HAP-1 (cell line): ENCODE results near the gene OSM.

Experiments
- DNase-seq, 2 experiments: peaks; one replicate each; pipeline ENCODE4 v3.0.0-alpha.2; 2016 to 2020; ENCODE audit warnings: low spot score in 2 of 2
- H3K27me3 ChIP-seq: fragments of 250-450 bp; sonication (Bioruptor Pico); 2 replicates; pipeline ENCODE4 v1.5.1; 2020; ENCODE audit warnings: low read depth, mild to moderate bottlenecking, moderate library complexity
- H3K36me3 ChIP-seq: fragments of 250-450 bp; sonication (Bioruptor Pico); replicated peaks from 2 replicates; pipeline ENCODE4 v1.5.1; 2020; ENCODE audit warnings: mild to moderate bottlenecking
- H3K4me1 ChIP-seq: fragments of 250-450 bp; sonication (Bioruptor Pico); 2 replicates; pipeline ENCODE4 v1.5.1; 2020; ENCODE audit warnings: mild to moderate bottlenecking
- H3K4me3 ChIP-seq: fragments of 250-450 bp; sonication (Bioruptor Pico); 2 replicates; pipeline ENCODE4 v1.5.1; 2020; ENCODE audit warnings: mild to moderate bottlenecking, moderate library complexity
- H3K9me3 ChIP-seq: fragments of 250-450 bp; sonication (Bioruptor Pico); 2 replicates; pipeline ENCODE4 v1.5.1; 2020; ENCODE audit warnings: mild to moderate bottlenecking, moderate library complexity
- in situ Hi-C: fragments of 300-500 bp; cut with MboI; formaldehyde crosslinking; loops from 3 replicates; pipeline ENCODE4 v1.14.3; 2020; ENCODE audit warnings: low sequenced_read_pairs, inconsistent platforms, mixed read lengths

The OSM gene

DNA sequence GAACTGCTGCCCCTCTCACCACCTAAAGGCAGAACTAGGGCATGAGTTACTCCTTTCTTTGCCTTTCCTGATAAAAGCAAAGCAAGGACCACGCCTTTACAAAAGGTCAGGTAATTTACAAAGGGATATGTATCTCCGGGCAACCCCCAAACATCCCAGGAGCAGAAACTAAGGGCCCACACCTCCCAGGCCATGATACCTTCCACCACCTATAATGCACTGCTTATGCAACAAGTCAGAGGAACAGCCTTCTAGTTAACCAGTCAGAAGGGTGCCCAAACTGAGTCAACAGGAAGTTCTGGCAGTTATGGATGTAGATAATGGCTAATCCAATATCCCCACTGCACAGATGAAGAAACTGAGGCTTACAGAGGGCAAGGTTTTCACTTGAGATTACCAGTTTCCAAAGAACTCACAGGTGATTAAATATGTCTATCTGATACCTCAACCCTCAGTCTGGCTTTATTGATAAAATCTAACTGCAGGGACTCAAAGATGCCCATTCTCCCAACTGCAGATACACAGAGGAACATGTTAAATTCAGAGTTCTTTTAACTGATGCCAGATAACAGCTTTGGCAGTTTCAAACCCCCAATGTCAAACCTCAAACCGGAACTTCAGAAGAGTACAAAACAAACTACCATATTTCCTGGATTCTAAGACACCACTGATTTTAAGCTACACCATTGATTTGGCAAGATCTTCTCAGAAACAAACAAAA lies 39.4 kb upstream of the OSM start:
- H3K36me3 ChIP-seq, result no peaks in the 10 kb centered on the region
- H3K4me3 ChIP-seq, result no peak overlapping the region
- H3K4me1 ChIP-seq, result no peaks in the 10 kb centered on the region
- H3K27me3 ChIP-seq, result no peaks in the 10 kb centered on the region
- in situ Hi-C loops, result no loop called here
- no peaks in the 10 kb centered on the region for H3K9me3 ChIP-seq
- no peak for DNase-seq

DNA sequence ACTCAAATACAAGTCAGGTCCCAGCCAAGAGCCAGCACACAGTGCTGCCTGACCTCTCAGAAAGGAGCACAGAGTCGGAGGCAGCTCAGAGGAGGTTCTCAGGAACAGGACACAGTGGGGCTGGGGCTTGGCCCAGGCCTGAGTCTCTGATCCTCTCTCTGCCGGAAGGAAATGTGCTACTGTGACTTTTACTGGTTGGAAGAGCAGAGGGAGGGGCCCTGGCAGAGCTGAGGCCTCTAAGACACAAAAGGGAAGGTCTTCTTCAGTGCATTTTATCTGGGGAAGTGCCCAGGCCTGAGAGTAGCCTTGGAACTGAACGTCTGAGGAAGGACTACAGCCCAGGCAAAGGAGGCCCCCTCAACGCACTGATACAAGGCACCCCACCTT lies 38.9 kb upstream of the OSM start:
- DNase-seq, result no peak
- Histone ChIP-seq H3K9me3 (no peaks in the 10 kb centered on the region), H3K36me3 (no peaks in the 10 kb centered on the region), H3K4me1 (no peaks in the 10 kb centered on the region), H3K4me3 (no peak overlapping the region), H3K27me3 (no peaks in the 10 kb centered on the region)
- in situ Hi-C loops, result no loop called here

DNA sequence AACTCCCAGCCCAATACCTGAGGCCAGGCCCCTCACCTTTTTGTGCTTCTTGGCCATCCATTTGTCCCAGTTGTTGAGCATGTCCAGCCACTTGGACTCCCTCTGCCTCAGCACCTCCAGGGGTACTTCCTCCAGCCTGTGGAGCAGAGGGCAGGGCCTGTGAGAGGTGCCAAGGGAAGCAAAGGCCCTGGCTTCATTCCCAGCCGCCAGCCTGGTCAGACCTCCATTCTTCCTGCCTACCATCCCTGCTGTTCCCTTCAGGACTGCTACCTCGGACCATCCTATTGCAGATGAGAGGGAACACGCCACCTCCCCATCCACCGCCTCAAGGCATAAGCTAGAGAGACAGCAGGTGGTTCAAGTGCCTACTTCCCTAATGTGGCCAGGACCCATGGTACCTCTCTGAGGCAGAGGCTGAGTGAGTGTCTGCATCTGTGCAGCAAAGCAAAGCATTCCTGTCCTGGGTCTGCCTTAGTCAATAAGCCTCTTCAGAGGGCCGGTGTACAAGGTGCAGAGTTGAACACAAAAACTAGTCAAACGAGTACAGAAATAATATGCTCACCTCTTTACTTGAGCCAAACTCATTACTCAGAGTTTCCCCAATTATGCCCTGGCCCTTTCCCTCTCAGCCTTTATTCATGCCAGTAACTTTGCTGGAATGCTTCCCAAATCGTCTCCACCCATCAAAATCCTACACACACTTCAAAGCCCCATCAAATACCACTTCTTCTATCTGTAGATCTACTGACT lies 38.0 kb upstream of the OSM start:
- in situ Hi-C loops, result no loop called here

DNA sequence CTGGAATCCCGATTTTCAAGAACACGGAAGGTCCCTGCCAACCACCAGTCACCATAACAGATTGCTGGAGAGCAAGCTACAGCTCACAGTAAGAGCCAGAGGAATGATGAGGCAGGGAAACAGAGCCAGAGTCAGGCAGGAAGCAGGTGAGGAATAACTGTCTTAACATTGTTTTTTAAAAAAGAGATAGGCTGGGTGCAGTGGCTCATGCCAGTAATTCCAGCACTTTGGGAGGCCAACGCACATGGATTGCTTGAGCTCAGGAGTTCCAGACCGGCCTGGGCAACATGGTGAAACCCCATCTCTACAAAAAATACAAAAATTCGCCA lies 36.1 kb upstream of the OSM start:
- no peak for DNase-seq
- H3K27me3 ChIP-seq, result no peaks in the 10 kb centered on the region
- H3K4me3 ChIP-seq, result no peak overlapping the region
- no peaks in the 10 kb centered on the region; the same call in none of the 2 replicates for H3K36me3 ChIP-seq
- in situ Hi-C loops, result no loop called here
- H3K9me3 ChIP-seq, result no peaks in the 10 kb centered on the region
- H3K4me1 ChIP-seq, result no peaks in the 10 kb centered on the region

More for the DNA sequence above, 38.0 kb upstream of the OSM start:
- H3K4me3 ChIP-seq, result no peak overlapping the region
- no peaks in the 10 kb centered on the region for H3K9me3 ChIP-seq
- DNase-seq, result no peak
- no peaks in the 10 kb centered on the region for H3K27me3 ChIP-seq
- no peaks in the 10 kb centered on the region for H3K4me1 ChIP-seq
- no peaks in the 10 kb centered on the region for H3K36me3 ChIP-seq

GRCh38 chr22:30301995-30302809 lies 35.6 kb upstream of the OSM start:
- H3K4me1 ChIP-seq, result no peaks in the 10 kb centered on the region
- DNase-seq, result no peak
- H3K9me3 ChIP-seq, result no peaks in the 10 kb centered on the region
- no peaks in the 10 kb centered on the region; the same call in none of the 2 replicates for H3K36me3 ChIP-seq
- H3K4me3 ChIP-seq, result no peak overlapping the region
- H3K27me3 ChIP-seq, result no peaks in the 10 kb centered on the region
- in situ Hi-C loops, result no loop called here

DNA sequence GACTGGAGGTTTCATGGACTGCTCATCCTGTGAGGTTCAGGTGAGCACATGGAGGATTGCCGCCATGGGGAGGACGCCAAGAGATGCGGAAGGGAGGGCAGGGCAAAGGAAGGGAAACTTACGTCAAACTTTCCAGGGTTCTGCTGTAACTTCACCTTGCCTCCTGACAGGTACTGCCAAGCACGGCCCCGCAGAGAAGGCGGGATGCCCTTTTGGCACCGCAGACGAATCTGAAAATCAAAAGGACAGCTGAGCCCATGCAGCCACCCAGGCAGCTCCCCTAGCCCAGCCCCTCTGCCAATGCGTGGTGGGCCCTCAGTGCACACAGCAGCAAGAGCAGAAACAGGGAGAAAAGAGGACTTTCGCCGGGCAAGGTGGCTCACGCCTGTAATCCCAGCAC lies 32.7 kb upstream of the OSM start:
- H3K9me3 ChIP-seq, result no peaks in the 10 kb centered on the region
- no peak overlapping the region for H3K4me3 ChIP-seq
- H3K36me3 ChIP-seq, result no peaks in the 10 kb centered on the region; the same call in none of the 2 replicates
- DNase-seq, result no peak
- H3K4me1 ChIP-seq, result no peaks in the 10 kb centered on the region
- H3K27me3 ChIP-seq, result no peaks in the 10 kb centered on the region
- in situ Hi-C loops, result no loop called here

DNA sequence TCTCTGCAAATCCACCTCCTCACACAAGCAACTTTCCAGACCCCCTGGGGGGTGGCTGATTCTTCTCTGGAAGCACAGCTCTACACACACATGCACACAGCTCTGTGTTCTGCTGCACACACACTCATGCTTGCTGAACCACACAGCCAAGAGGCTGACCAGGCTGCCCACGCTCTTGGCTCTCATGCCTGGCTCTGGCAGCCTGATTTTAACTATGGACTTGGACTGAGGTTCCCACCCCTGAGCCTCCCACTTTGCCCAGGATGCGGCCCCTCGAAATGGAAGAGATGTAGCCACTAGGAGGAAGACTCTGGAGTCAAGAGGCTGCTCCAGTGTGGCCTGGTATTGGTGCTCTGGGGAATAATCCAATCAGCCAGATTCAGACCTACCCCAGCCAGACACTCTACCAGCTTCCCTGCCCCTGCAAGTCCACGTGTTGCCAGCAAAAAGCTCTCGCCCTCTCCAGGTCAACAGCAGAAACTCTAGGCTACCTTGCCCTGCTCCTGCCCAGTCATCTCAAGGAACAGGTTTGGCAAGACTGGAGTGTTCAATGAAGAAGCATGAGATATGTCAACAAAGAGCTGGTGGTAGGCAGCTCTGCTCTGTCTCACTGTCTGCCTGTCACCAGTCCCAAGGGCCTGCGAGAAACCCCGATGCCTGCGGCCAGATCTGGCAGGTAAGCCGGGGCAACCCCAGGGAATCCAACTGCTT lies 31.5 kb upstream of the OSM start:
- Histone ChIP-seq H3K4me1 (no peaks in the 10 kb centered on the region), H3K9me3 (no peaks in the 10 kb centered on the region), H3K27me3 (no peaks in the 10 kb centered on the region), H3K4me3 (no peak overlapping the region), H3K36me3 (peaks cover 5% of the 10 kb centered on the region)
- in situ Hi-C loops, result no loop called here
- no peak for DNase-seq

GRCh38 chr22:30297276-30297990 lies 30.8 kb upstream of the OSM start:
- Histone ChIP-seq H3K36me3 (peaks cover 7% of the 10 kb centered on the region), H3K27me3 (no peaks in the 10 kb centered on the region)

DNA sequence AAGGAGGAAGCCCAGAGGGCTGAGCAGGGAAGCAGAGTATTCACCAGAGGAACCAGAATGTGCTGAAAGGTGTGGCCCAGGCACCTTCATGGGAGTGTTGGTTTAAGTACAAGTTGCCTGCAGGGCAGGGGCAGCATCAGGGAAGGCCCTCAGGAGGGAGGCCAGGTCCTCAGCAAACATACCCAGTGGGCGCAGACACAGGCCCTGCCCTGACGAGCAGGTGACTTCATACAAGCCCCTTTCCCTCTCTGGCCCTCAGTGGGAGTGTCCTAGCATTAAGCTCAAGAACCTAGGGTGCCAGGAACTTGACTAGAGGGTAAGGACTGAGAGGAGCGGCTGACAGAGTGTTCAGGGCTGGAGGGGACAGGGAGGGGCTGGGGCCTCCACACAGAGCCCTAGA lies 30.2 kb upstream of the OSM start:
- in situ Hi-C loops, result no loop called here
- DNase-seq, result no peak
- Histone ChIP-seq H3K4me1 (no peaks in the 10 kb centered on the region), H3K27me3 (no peaks in the 10 kb centered on the region), H3K36me3 (peaks cover 7% of the 10 kb centered on the region), H3K4me3 (no peak overlapping the region), H3K9me3 (no peaks in the 10 kb centered on the region)

More at GRCh38 chr22:30297276-30297990, 30.8 kb upstream of the OSM start:
- H3K4me3 ChIP-seq, result no peak overlapping the region
- in situ Hi-C loops, result no loop called here
- H3K4me1 ChIP-seq, result no peaks in the 10 kb centered on the region
- DNase-seq, result no peak
- no peaks in the 10 kb centered on the region for H3K9me3 ChIP-seq

DNA sequence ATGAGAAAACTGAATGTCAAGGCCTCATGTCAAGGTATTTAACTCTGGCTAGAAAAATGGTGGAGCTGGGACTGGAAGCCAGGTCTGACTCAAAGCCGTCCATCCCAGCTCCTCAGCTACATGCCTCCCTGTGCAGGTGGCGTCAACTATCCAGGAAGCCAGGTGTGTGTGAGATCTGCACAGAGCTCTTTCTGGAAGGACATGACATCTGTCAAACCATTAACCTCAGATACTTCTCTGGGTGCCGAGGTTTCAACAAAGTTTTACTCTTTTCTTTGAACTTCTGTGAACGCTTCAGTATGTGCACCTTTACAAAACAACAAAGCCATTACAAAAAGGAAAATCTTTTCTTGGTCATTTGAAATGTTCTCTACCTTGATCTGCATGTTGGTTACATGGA lies 29.7 kb upstream of the OSM start:
- DNase-seq, result no peak
- no peaks in the 10 kb centered on the region for H3K9me3 ChIP-seq
- H3K4me3 ChIP-seq, result no peak overlapping the region
- H3K27me3 ChIP-seq, result no peaks in the 10 kb centered on the region
- in situ Hi-C loops, result no loop called here
- H3K4me1 ChIP-seq, result no peaks in the 10 kb centered on the region
- H3K36me3 ChIP-seq, result peaks cover 7% of the 10 kb centered on the region

GRCh38 chr22:30295576-30295975 lies 28.9 kb upstream of the OSM start:
- no peak overlapping the region for H3K4me3 ChIP-seq
- H3K9me3 ChIP-seq, result no peaks in the 10 kb centered on the region
- H3K36me3 ChIP-seq, result peaks cover 7% of the 10 kb centered on the region
- H3K27me3 ChIP-seq, result no peaks in the 10 kb centered on the region
- no peaks in the 10 kb centered on the region for H3K4me1 ChIP-seq
- in situ Hi-C loops, result no loop called here
- DNase-seq, result no peak

GRCh38 chr22:30294830-30295229 lies 28.2 kb upstream of the OSM start:
- H3K4me1 ChIP-seq, result peaks cover 3% of the 10 kb centered on the region
- no peak for DNase-seq
- H3K4me3 ChIP-seq, result no peak overlapping the region
- peaks cover 7% of the 10 kb centered on the region for H3K36me3 ChIP-seq
- in situ Hi-C loops, result no loop called here
- H3K9me3 ChIP-seq, result no peaks in the 10 kb centered on the region
- no peaks in the 10 kb centered on the region for H3K27me3 ChIP-seq

DNA sequence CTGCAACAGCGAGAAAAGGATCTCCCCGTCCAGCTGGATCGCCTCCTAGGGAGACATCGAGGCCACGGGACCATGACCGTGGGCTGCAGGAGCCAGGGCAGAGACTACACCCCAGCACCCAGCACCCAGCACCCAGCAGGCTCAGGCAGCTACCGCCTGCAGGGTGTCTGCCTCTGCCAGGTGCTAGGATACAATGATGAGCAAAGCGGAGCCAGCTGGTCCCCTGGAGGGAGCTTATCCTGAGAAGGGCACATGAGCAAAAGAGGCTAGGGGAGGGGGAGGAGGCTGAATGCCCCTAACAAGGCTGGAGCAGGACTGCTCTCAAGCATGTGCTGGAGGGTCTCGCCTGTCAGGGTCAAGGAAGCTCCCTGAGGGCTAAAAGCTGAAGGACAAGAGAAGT lies 27.4 kb upstream of the OSM start:
- Histone ChIP-seq H3K9me3 (no peaks in the 10 kb centered on the region), H3K4me3 (no peak overlapping the region), H3K4me1 (peaks cover 4% of the 10 kb centered on the region), H3K36me3 (peaks cover 7% of the 10 kb centered on the region), H3K27me3 (no peaks in the 10 kb centered on the region)
- DNase-seq, result no peak
- in situ Hi-C loops, result no loop called here
